ENCODE measurements around the gene ANO1. TPM values are rescaled to one million over a fixed set of nuclear protein-coding genes. Genes with fewer than 3 reads are reported as not detected.
A peak's percentile ranks its signal among the peaks of the same experiment; 100 is the strongest.
"Not testable (repeated sequence)": the region's sequence is repeated elsewhere in the genome, so short reads cannot be mapped to it uniquely, and the experiment has no call there.

Gene ANO1
- polyA plus RNA-seq, 2 of the 4 experiments (the other 2 are of a cell fraction): 0.27 to 0.44 TPM

DNA sequence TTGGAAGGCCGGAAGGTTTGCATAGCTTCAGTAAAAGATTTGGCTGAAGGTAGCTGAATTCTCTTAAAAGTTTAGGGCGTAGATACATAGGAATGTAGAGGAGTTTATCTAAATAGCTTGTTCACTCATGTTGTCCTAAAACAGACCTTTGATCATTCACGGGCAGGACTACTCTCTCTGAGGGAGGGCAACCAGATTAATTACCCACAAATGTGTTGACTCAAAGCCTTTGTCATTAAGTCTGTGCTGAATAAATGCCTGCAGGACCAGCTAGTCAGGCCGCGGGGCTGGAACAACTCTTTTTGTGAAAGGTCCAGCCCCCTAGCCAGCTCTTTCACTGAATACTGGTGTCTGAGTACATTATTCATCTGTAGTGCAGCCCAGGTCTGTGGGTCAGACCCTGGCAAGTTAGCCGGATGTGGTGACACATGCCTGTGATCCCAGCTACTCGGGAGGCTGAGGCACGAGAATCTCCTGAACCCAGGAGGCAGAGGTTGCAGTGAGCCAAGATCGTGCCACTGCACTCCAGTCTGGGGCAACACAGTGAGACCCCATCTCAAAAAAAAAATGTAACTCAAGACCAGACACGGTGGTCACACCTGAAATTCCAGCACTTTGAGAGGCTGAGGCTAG is 122.2 kb downstream of the ANO1 start:
- no peak for TF ChIP-seq KDM1A (IDR thresholded peaks at IDR 0.05; ENCODE audit: low read depth)
- Histone ChIP-seq H3K4me3 (no peak overlapping the region), H3K27ac (0 out of 6 replicates have a peak overlapping the region, but pooled peaks of 1 of the 2 experiments have one; percentile 4), H3K4me2 (peak overlapping the region; percentile 25; the same call in 2 of the 3 replicates), H3K9me3 (no peaks in the 10 kb centered on the region), H3K4me1 (peaks cover 24% of the 10 kb centered on the region)
- ChIA-PET CTCF (interaction anchor here (0.6 to 16.0 kb wide), 5 partner anchors 9 to 482 kb away, joined by 3 to 233 read pairs (median 9); no protein-coding TSS in a partner anchor), POLR2A (no interaction called here)
- WGBS (ENCODE audit: missing lambda C conversion rate): 32% methylated on average over 10 of the region's 10 CpGs
- ATAC-seq (no peak), DNase-seq (ENCODE audit: low read depth in 1 of 2, low spot score in 1 of 2) (no peak), FAIRE-seq (no peak)

DNA sequence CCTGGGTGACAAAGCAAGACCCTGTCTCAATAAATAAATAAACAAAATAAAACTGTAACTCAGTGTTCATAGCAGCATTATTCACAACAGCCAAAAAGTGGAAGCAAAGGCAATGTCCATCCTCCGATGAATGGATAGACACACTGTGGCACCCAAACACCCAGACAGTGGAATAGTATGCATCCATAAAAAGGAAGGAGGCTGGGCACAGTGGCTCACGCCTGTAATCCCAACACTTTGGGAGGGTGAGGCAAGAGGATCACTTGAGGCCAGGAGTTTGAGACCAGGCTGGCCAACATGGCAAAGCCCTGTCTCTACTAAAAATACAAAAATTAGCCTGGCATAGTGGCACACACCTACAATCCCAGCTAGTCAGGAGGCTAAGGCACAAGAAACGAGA is 122.9 kb downstream of the ANO1 start:
- WGBS (ENCODE audit: missing lambda C conversion rate): 99% methylated on average over 3 of the region's 3 CpGs
- CTCF ChIA-PET: interaction anchor here (0.6 to 16.0 kb wide), 5 partner anchors 253 to 483 kb away, joined by 3 to 233 read pairs (median 4); no protein-coding TSS in a partner anchor
- ATAC-seq; POLR2A ChIA-PET; H3K4me3 ChIP-seq; H3K27ac ChIP-seq; H3K4me2 ChIP-seq; DNase-seq (ENCODE audit: low read depth in 1 of 2, low spot score in 1 of 2); FAIRE-seq; H3K9me3 ChIP-seq: not testable (repeated sequence)
- peaks cover 28% of the 10 kb centered on the region for H3K4me1 ChIP-seq

DNA sequence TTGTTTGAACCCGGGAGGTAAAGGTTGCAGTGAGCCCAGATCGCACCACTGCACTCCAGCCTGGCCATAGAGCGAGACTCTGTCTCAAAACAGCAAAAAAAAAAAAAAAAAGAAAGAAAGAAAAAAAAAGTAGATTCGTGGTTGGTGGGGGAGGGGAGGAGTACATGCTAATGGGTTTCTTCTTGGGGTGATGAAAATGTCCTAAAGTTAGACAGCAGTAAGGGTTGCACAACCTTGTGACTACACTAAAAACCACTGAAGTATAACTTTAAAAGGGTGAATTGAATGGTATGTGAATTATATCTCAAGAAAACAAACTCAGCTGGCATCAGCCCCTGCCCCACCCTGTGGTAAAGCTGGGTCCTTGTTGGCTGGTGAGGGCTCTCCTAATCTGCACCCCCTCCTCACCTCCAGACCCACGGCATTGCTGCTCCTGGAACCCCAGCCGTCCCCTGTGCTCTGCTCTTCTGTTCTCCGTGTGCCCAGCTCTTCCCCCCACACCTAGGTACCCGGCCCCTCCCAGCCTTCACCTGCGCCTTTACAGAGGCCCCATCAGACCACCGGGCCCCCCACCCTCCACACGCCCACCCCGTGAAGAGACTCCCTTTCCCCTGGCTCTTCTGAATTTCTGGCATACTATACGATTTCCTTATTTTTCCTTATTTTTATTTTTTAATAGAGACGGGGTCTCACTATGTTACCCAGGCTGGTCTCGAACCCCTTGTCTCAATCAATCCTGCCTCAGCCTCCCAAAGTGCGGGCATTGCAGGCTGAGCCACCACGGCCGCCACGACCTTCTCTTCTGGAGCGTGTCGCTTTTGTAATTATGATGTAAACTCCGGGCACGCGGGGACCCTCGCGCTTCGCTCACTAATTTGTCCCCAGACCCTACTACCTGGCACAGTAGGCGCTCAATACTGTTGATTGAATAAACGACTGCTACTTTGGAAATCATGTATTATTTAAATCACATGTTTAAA is 124.1 kb downstream of the ANO1 start:
- FAIRE-seq: no peak
- ChIA-PET CTCF (interaction anchor here (0.6 to 16.0 kb wide), 4 partner anchors 10 to 290 kb away, joined by 3 to 233 read pairs (median 66); no protein-coding TSS in a partner anchor), POLR2A (interaction anchor here (0.5 to 1.1 kb wide), 4 partner anchors 32 to 171 kb away, joined by 3 to 5 read pairs (median 4); no protein-coding TSS in a partner anchor)
- no peak for TF ChIP-seq EHMT2 (IDR thresholded peaks at IDR 0.05; ENCODE audit: low read depth)
- TF ChIP-seq KDM5A (IDR thresholded peaks at IDR 0.05): no peak
- no peak for DNase-seq (ENCODE audit: low read depth in 1 of 2, low spot score in 1 of 2)
- Histone ChIP-seq H3K27ac (peak overlapping the region; percentile 97), H3K4me1 (peaks cover 28% of the 10 kb centered on the region), H3K4me2 (peak overlapping the region; percentile 92), H3K9me3 (no peaks in the 10 kb centered on the region), H3K4me3 (peak overlapping the region; percentile 96)
- ATAC-seq: no peak
- 80% methylated on average over 29 of the region's 29 CpGs for WGBS (ENCODE audit: missing lambda C conversion rate)

DNA sequence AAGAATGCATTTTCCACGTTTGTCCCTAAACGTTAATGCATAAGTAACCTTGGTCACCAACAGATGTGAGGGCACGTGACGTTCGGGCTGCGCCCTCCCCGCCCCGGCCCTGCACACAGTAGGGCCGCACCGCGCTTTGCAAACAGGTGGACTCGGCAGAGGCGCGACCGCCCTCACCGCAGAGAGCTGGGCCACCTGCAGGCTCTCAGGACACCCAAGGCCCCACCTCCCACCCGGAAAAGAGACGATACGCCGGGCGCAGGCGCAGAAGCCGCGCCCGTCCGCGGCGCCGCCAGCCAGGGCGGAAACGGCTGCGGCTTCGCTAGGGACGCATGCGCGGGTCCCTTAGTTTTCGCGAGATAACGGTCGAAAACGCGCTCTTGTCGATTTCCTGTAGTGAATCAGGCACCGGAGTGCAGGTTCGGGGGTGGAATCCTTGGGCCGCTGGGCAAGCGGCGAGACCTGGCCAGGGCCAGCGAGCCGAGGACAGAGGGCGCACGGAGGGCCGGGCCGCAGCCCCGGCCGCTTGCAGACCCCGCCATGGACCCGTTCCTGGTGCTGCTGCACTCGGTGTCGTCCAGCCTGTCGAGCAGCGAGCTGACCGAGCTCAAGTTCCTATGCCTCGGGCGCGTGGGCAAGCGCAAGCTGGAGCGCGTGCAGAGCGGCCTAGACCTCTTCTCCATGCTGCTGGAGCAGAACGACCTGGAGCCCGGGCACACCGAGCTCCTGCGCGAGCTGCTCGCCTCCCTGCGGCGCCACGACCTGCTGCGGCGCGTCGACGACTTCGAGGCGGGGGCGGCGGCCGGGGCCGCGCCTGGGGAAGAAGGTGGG is 125.0 kb downstream of the ANO1 start, which contains the start of gene FADD:
TSS of gene FADD (plus strand) at position 377 of the 831 bp plus-strand sequence. CDS start at position 541, 164 bp downstream.
- ATAC-seq (peak; percentile 82 to 89), FAIRE-seq (no peak), DNase-seq (ENCODE audit: low read depth in 1 of 2, low spot score in 1 of 2) (peak; percentile 84 to 93)
- peak within 1 kb of the TSS; percentile 96 for H3K4me3 ChIP-seq
- WGBS (ENCODE audit: missing lambda C conversion rate): under 1% methylated on average over 34 of the region's 91 CpGs
- POLR2A ChIA-PET: interaction anchor here (0.5 to 1.1 kb wide), 7 partner anchors 31 to 170 kb away, joined by 3 to 6 read pairs (median 5); partner anchors contain the start of gene PPFIA1
- peaks cover 28% of the 10 kb centered on the region for H3K4me1 ChIP-seq
- H3K27ac ChIP-seq: peak within 1 kb of the TSS; percentile 97
- no peaks in the 10 kb centered on the region for H3K9me3 ChIP-seq
- H3K4me2 ChIP-seq: peak within 1 kb of the TSS; percentile 92
- CTCF ChIA-PET: interaction anchor here (0.9 to 16.0 kb wide), 3 partner anchors 11 to 291 kb away, joined by 4 to 233 read pairs (median 127); no protein-coding TSS in a partner anchor
- TF ChIP-seq, protein P1, sequence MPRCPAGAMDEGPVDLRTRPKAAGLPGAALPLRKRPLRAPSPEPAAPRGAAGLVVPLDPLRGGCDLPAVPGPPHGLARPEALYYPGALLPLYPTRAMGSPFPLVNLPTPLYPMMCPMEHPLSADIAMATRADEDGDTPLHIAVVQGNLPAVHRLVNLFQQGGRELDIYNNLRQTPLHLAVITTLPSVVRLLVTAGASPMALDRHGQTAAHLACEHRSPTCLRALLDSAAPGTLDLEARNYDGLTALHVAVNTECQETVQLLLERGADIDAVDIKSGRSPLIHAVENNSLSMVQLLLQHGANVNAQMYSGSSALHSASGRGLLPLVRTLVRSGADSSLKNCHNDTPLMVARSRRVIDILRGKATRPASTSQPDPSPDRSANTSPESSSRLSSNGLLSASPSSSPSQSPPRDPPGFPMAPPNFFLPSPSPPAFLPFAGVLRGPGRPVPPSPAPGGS (IDR thresholded peaks at IDR 0.05): peak; percentile 55; the same call in 1 of the 3 replicates
- peak; percentile 46; the same call in 1 of the 2 replicates for TF ChIP-seq KDM5A (IDR thresholded peaks at IDR 0.05)
- no peak for TF ChIP-seq TFCP2L1 (CRISPR knock-in tag; IDR thresholded peaks at IDR 0.05)
- 0 out of 2 replicates have a peak, but pooled peaks have one; percentile 32 for TF ChIP-seq HOXB5 (CRISPR knock-in tag; IDR thresholded peaks at IDR 0.05)
- TF ChIP-seq, protein P2, sequence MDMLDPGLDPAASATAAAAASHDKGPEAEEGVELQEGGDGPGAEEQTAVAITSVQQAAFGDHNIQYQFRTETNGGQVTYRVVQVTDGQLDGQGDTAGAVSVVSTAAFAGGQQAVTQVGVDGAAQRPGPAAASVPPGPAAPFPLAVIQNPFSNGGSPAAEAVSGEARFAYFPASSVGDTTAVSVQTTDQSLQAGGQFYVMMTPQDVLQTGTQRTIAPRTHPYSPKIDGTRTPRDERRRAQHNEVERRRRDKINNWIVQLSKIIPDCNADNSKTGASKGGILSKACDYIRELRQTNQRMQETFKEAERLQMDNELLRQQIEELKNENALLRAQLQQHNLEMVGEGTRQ (IDR thresholded peaks at IDR 0.05): peak; percentile 79
- TF ChIP-seq CHD2 (IDR thresholded peaks at IDR 0.05; ENCODE audit: low read length, partially characterized antibody): peak; percentile 76
- TF ChIP-seq, protein P3, sequence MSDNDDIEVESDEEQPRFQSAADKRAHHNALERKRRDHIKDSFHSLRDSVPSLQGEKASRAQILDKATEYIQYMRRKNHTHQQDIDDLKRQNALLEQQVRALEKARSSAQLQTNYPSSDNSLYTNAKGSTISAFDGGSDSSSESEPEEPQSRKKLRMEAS (IDR thresholded peaks at IDR 0.05): peak; percentile 71
- peak; percentile 75 for TF ChIP-seq POLR2A (IDR thresholded peaks at IDR 0.05; ENCODE audit: low read length)
- TF ChIP-seq FOSL2 (IDR thresholded peaks at IDR 0.05): no peak
- peak; percentile 4; the same call in 1 of the 2 replicates for TF ChIP-seq FOSL2 (CRISPR knock-in tag; IDR thresholded peaks at IDR 0.05)
- TF ChIP-seq, protein P4, sequence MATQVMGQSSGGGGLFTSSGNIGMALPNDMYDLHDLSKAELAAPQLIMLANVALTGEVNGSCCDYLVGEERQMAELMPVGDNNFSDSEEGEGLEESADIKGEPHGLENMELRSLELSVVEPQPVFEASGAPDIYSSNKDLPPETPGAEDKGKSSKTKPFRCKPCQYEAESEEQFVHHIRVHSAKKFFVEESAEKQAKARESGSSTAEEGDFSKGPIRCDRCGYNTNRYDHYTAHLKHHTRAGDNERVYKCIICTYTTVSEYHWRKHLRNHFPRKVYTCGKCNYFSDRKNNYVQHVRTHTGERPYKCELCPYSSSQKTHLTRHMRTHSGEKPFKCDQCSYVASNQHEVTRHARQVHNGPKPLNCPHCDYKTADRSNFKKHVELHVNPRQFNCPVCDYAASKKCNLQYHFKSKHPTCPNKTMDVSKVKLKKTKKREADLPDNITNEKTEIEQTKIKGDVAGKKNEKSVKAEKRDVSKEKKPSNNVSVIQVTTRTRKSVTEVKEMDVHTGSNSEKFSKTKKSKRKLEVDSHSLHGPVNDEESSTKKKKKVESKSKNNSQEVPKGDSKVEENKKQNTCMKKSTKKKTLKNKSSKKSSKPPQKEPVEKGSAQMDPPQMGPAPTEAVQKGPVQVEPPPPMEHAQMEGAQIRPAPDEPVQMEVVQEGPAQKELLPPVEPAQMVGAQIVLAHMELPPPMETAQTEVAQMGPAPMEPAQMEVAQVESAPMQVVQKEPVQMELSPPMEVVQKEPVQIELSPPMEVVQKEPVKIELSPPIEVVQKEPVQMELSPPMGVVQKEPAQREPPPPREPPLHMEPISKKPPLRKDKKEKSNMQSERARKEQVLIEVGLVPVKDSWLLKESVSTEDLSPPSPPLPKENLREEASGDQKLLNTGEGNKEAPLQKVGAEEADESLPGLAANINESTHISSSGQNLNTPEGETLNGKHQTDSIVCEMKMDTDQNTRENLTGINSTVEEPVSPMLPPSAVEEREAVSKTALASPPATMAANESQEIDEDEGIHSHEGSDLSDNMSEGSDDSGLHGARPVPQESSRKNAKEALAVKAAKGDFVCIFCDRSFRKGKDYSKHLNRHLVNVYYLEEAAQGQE (IDR thresholded peaks at IDR 0.05): peak; percentile 66
- TF ChIP-seq, protein P5, sequence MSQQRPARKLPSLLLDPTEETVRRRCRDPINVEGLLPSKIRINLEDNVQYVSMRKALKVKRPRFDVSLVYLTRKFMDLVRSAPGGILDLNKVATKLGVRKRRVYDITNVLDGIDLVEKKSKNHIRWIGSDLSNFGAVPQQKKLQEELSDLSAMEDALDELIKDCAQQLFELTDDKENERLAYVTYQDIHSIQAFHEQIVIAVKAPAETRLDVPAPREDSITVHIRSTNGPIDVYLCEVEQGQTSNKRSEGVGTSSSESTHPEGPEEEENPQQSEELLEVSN (IDR thresholded peaks at IDR 0.05; ENCODE audit: borderline replicate concordance, low read depth): peak; percentile 72; the same call in 1 of the 2 replicates
- TF ChIP-seq ESRRA (IDR thresholded peaks at IDR 0.05; ENCODE audit: borderline replicate concordance, low read length): no peak
- no peak for TF ChIP-seq HDAC2 (IDR thresholded peaks at IDR 0.05)
- TF ChIP-seq PHF8 (IDR thresholded peaks at IDR 0.05; ENCODE audit: borderline replicate concordance, low read depth): peak; percentile 81

Data from A549 (cell line).